ENCODE data around the gene PTPN1.

The PTPN1 gene

GRCh38 chr20:50527068-50527605 lies 17.0 kb downstream of the PTPN1 start (continued):
- no peak for TF ChIP-seq ZSCAN16 (tag by site-specific recombination; IDR thresholded peaks at IDR 0.05)
- no peak for TF ChIP-seq ZNF488 (tag by site-specific recombination; IDR thresholded peaks at IDR 0.05)

DNA sequence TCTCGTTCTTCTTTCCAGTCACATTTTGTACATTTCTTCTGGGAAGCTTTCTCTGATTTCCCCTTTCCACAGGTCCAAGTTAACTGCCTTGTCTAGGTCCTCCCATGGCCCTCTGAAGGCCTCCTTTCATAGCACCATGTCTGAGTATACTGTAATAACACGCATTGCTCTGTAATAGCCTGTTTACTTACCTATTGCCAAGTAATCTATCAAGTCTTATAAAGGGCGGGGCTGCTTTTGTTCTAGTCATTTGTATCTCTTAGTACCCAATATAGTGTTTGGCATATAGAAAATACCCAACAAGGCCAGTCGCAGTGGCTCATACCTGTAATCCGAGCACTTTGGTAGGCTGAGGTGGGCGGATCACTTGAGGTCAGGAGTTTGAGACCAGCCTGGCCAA lies 17.9 kb downstream of the PTPN1 start:
- CTCF ChIA-PET = interaction anchor here (0.6 kb wide), 1 partner anchor 51 kb away, joined by 3 read pairs; no protein-coding TSS in a partner anchor
- Histone ChIP-seq H3K4me1 (ENCODE audit: control insufficient read depth, insufficient read depth, low read length) (peaks cover 6% of the 10 kb centered on the region; the same call in 1 of the 2 replicates), H3K4me3 (ENCODE audit: low read depth, low read length) (no peak overlapping the region), H3K9me3 (ENCODE audit: control insufficient read depth, insufficient read depth, low read depth, low read length) (no peaks in the 10 kb centered on the region), H3K27ac (ENCODE audit: extremely low read depth, low read depth, low read length) (no peak overlapping the region), H3K36me3 (ENCODE audit: control insufficient read depth in 2 of 2, insufficient read depth in 1 of 2, low read length in 2 of 2) (no peaks in the 10 kb centered on the region)
- TF ChIP-seq ZNF394 (tag by site-specific recombination; IDR thresholded peaks at IDR 0.05; ENCODE audit: borderline replicate concordance) = no peak
- POLR2A ChIA-PET = no interaction called here

GRCh38 chr20:50528804-50529351 lies 18.7 kb downstream of the PTPN1 start:
- ChIA-PET POLR2A (no interaction called here), CTCF (no interaction called here)
- Histone ChIP-seq H3K4me3 (ENCODE audit: low read depth, low read length) (no peak overlapping the region), H3K9me3 (ENCODE audit: control insufficient read depth, insufficient read depth, low read depth, low read length) (no peaks in the 10 kb centered on the region), H3K27ac (ENCODE audit: extremely low read depth, low read depth, low read length) (no peak overlapping the region), H3K4me1 (ENCODE audit: control insufficient read depth, insufficient read depth, low read length) (peaks cover 6% of the 10 kb centered on the region; the same call in 1 of the 2 replicates), H3K36me3 (ENCODE audit: control insufficient read depth in 2 of 2, insufficient read depth in 1 of 2, low read length in 2 of 2) (no peaks in the 10 kb centered on the region)
- no peak for TF ChIP-seq ZNF529 (tag by site-specific recombination; IDR thresholded peaks at IDR 0.05; ENCODE audit: insufficient replicate concordance)
- TF ChIP-seq ZNF138 (tag by site-specific recombination; IDR thresholded peaks at IDR 0.05; ENCODE audit: borderline replicate concordance) = no peak
- TF ChIP-seq OVOL3 (tag by site-specific recombination; IDR thresholded peaks at IDR 0.05) = no peak
- TF ChIP-seq ZNF350 (tag by site-specific recombination; IDR thresholded peaks at IDR 0.05) = no peak
- TF ChIP-seq HIC1 (tag by site-specific recombination; IDR thresholded peaks at IDR 0.05) = no peak
- TF ChIP-seq ZNF658 (tag by site-specific recombination; IDR thresholded peaks at IDR 0.05) = no peak
- TF ChIP-seq, protein P1, sequence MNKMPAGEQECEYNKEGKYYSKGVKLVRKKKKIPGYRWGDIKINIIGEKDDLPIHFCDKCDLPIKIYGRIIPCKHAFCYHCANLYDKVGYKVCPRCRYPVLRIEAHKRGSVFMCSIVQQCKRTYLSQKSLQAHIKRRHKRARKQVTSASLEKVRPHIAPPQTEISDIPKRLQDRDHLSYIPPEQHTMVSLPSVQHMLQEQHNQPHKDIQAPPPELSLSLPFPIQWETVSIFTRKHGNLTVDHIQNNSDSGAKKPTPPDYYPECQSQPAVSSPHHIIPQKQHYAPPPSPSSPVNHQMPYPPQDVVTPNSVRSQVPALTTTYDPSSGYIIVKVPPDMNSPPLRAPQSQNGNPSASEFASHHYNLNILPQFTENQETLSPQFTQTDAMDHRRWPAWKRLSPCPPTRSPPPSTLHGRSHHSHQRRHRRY (tag by site-specific recombination; IDR thresholded peaks at IDR 0.05) = no peak
- TF ChIP-seq ZBTB7A (tag by site-specific recombination; IDR thresholded peaks at IDR 0.05; ENCODE audit: low read depth) = no peak
- no peak for TF ChIP-seq ZNF549 (tag by site-specific recombination; IDR thresholded peaks at IDR 0.05)
- TF ChIP-seq TRIM28 (IDR thresholded peaks at IDR 0.05; ENCODE audit: borderline replicate concordance, low read length) = no peak
- TF ChIP-seq ZBTB44 (tag by site-specific recombination; IDR thresholded peaks at IDR 0.05) = no peak
- TF ChIP-seq, protein P2, sequence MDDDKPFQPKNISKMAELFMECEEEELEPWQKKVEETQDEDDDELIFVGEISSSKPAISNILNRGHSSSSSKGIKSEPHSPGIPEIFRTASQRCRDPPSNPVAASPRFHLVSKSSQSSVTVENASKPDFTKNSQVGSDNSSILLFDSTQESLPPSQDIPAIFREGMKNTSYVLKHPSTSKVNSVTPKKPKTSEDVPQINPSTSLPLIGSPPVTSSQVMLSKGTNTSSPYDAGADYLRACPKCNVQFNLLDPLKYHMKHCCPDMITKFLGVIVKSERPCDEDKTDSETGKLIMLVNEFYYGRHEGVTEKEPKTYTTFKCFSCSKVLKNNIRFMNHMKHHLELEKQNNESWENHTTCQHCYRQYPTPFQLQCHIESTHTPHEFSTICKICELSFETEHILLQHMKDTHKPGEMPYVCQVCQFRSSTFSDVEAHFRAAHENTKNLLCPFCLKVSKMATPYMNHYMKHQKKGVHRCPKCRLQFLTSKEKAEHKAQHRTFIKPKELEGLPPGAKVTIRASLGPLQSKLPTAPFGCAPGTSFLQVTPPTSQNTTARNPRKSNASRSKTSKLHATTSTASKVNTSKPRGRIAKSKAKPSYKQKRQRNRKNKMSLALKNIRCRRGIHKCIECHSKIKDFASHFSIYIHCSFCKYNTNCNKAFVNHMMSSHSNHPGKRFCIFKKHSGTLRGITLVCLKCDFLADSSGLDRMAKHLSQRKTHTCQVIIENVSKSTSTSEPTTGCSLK (tag by site-specific recombination; IDR thresholded peaks at IDR 0.05) = no peak
- no peak for TF ChIP-seq GLIS1 (tag by site-specific recombination; IDR thresholded peaks at IDR 0.05)
